ENCODE data around the gene ISG20.

ISG20 gene

DNA sequence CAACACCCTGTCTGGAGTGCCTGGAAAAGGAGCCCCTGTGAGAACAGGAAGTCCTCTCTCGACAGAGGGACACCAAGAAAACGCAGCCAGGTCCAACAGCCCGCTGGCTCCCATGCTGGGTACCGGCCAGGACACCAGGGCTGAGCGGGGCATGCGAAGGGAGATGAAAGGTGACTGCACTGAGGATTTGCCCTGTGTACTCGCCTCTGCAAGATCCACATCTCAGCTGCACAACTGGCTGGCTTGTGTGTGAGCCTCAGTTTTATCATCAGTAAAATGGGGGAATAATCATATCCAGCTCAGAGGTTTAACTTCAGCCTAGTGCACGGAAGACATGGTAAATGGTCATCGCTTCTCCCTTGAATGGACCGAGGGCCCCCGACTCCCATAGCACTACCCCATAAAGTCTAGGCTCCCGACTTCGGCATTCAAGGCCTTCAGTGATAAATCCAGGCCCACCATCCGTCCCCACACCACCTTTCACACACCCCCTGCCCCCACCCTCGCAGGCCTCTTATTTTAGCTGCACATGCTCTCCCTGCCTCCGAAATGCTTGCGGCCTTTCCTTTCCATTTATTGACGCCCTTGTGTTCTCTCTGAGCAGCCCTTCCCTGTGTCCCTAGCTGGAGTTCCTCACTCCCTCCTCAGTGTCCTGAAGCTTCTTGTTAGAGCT is 15.8 kb downstream of the ISG20 start:
- no peak for DNase-seq (ENCODE audit: low spot score)

DNA sequence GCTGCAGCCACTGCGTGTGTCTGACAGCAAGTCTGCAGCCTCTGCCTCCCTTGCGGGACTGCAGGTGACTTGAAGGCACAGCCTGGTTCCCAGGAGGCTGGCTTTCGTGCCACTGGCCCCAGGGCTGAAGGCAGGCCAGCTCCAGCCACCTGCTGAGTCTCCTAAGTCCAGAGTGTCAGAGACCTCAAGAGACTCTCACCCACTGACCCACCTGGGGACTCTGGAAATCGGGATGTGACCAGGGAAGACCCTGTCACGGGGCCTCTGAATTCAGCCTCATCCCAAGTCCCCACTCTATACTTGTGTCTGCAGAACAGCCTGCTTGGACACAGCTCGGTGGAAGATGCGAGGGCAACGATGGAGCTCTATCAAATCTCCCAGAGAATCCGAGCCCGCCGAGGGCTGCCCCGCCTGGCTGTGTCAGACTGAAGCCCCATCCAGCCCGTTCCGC is 16.3 kb downstream of the ISG20 start:
- no peak for DNase-seq (ENCODE audit: low spot score)

DNA sequence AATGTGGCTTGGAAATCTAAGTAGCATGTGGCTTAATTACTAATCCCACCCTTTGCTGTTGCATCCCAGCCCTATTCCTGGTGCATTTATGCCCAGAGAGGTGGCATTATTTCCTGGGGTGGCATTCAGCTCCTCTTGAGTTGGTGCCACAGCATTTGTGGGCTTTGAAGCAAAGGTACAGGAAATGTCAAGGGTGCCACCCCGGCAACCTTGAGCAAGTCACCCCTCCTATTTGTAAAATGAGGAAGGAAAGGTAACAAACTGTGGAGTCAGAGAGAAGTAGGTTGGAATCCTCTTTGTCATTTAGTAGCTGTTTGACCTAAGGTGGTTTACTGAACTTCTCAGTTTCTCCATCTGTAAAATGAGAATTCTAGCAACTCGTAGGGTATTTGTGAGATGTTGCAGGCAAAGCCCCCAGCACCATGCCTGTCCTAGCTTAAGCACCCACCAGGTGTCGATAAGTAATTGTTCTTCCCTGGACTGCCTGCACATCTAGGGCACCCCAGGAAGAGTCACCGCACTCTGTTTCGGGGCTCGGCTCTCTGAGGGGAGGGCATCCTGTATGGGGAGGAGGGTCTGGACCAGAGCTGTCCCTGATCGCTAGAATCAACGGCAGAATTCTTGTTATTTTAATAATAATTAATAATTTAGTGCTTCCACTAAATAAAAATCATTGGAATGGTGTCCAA is 17.1 kb downstream of the ISG20 start:
- no peak for DNase-seq (ENCODE audit: low spot score)

DNA sequence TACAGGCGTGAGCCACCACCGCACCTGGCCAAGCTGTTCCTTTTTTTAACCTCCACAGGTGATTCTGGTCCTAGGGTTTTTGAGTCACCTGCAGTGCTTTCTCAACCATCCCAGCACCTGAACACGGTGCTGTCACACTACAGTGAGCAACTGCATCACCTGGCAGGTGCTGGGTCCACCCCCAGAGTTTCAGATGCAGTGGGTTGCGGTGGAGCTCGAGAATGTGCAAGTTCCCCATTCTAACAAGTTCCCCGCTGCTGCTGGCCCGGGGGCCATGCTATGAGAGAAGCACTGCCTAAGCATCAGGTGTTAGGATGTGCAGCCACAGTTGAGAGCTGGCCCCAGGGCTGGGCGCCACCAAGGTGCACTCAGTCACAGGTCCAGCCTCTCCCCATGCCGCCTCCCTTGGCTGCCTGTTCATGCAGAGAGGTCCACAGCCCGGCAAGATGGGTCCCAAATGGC is 18.0 kb downstream of the ISG20 start:
- DNase-seq (ENCODE audit: low spot score): no peak

DNA sequence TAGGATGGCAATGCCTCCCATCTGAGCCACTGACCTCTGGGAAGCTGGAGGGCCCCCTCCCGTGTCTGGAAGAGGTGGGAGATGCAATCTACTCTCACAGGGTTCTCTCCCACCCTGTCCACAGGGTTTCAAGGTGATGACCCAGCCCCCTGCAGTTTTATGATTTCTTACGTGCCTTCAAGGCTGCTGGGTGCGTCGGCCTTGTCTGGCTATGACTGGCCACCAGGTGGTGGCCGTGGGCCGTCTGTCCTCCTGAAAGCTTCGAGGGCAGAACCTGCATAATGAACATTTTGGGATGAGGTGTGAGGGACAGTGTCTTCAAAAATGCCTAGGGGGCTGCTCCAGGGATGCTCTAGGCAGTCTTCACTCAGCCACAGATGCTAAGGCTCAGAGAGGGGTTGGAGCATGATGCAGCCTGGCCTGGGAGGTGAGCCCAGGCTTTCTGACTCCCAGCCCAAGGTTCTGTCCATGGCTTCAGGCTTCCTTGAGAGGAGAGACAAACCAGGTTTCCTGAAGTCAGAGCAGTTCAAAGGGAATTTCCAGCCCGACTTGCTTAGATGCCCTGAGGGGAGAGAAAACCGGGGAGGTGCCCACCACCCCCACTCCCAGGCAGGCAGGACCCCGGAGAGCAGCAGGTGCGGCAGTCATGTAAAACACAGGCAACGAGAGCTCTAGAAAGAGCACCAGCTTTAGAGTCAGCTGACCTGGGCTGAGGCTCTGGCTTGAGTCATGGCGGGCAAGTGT is 18.7 kb downstream of the ISG20 start:
- peak; percentile 67 for DNase-seq (ENCODE audit: low spot score)

DNA sequence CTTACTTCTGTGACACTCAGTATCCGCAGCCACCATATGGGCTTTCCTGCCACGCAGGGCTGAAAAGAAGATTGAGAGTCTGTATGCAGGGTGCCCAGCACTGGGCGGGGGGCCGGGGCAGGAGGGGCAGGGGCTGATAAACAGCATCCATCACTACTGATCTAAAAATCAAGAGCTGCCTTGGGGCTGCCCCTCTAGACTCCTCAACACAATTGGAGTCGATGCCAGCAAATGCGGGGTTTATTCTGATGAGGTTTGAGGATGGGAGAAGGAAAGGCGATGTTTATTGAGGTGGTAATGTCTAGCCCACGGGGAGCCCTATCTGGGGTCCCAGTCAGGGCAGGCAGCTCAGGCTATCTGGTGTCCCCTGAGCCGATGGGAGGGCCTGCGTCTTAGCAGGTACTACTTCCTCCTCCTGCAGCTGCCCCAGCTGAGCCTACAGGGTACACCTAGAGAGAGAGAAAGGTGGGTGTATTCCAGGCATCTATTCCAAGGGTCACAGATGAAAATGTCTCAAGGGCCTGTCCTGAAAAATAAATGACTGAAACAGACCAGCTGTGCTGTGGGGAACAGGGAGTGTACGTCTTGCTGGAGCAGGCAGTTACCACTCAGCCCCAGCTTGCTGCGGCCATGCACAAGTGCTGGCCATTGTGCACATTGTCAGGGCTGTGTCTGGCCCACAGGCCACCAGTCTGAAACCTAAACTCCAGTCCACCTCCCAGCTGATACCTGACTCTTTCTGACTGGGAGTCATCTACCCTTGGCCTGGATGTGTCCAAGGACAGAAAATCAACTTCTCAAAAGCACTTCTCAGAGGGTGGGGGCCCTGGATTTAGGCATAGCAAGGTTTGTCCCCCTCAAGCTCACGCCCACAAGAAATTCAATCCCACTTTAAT is 19.5 kb downstream of the ISG20 start:
- no peak for DNase-seq (ENCODE audit: low spot score)

DNA sequence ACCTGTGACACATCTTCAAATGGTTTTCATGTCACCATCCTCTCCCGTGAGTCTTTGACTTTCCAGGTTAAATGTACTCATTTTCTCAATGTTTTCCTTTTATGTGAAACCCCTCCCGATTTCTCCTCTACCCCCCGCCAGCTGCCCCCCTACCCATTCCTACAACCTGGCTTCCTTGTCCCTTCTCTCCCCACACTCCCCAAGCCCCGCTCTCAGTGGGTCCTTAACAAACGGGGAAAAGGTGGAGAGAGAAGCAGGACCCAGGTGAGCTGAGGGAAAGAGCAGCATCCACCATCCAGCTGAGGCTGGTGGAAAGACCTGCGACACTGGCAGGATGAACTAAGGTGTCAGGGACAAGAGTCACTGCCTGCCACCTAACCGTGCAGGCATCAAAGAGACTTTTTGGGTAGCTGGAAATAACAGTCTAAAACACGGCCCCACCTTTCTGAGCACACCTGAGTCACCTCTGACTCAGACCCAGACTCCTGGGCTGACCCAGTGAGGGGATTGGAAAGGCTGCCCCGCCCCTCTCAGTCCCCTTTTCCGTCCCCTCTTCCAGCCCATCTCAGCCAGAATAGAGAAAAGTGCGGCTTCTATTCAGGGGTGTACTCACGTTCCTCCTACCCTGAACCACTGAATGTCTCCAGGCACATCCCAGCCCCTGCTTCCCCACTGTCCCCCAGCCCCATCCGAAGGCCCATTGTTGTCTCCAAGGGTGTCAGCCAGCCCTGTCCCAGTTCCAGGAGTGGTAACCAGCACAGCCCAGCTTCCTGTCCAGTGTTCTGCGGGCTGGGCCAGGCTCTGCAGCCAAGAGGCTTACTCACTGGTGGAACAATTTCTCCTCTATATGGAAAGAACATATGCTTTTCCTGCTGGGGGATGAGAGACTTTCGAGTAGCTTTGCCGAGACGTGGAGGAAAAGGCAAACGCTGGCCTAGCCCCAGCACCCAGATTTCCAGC is 20.4 kb downstream of the ISG20 start:
- no peak for DNase-seq (ENCODE audit: low spot score)

DNA sequence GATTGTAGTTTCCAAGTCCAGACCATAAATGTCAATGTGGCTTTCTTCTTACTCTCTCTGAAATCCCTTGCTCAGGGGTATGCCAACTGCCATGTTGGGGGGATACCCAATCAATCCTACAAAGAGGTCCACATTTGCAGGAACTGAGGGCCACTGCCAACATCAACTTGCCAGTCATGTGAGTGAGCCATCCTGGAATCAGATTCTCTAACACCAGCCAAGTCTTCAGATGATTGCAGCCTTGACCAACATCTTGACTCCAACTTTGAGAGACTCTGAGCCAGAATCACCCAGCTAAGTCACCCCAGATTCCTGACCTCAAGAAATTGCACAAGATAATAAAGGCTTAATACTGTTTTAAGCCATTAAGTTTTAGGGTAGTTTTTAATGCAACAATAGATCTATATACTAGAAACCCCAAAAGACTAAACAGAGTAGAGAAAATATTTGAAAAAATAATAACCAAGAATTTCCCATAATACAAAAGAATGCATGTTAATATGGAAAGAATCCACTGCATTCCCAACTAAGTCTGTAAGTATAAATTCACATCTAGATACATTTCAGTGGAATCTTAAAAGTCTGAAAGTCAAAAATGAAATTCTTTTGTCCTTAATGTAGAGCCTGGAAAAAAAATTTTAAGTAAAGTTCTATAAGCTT is 22.4 kb downstream of the ISG20 start:
- DNase-seq (ENCODE audit: low spot score): no peak

DNA sequence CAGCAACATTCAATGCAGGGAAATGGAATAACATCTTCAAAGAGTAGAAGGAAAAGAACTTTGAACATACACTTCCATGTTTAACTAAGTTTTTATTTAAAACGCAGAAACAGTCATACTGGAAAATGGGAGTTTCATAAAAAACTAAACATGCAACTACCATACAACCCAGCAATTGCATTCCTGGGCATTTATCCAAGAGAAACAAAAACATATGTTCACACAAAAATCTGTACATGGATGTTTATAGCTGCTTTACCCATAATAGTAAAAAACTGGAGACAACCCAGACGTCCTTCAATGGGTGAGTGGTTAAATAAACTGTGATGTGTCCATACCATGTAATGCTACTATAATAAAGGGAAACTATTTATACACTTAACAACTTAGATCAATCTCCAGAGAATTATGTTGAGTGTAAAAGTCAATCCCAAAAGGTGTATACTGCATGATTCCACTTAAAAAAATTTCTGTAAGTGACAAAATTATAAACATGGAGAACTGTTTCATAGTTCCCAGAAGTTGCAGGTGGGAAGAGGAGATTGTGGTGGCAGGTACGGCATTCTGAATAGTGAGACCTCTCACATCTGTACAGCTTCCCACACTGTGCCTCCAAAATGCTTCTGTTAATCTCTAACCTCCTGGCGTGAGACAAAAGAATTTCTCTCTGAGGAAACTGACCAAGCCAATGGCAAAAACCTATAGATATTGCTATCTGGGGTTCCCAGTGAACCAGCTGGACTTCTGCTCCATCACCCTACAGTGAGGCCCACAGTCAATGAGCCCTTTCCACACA is 23.1 kb downstream of the ISG20 start:
- DNase-seq (ENCODE audit: low spot score): no peak

DNA sequence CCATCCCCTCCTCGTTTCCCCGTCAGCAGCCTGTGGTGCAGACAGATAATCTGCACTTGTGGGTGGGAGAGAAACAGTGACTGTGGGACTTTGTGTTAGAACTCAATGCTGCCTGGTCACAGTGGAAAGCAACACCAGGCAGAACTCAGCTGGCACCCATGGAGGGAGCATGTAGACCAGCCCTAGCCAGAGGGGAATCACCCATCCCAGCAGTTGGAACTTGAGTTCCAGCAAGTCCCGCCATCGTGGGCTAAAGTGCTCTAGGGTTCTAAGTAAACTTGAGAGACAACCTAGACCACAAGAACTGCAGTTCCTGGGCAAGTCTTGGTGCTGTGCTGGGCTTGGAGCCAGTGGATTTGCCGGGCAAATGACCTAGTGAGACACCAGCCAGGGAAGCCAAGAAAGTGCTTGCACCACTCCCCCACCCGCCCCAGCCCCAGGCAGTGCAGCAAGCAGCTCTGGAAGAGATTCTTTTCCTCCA is 24.4 kb downstream of the ISG20 start:
- no peak for DNase-seq (ENCODE audit: low spot score)

DNA sequence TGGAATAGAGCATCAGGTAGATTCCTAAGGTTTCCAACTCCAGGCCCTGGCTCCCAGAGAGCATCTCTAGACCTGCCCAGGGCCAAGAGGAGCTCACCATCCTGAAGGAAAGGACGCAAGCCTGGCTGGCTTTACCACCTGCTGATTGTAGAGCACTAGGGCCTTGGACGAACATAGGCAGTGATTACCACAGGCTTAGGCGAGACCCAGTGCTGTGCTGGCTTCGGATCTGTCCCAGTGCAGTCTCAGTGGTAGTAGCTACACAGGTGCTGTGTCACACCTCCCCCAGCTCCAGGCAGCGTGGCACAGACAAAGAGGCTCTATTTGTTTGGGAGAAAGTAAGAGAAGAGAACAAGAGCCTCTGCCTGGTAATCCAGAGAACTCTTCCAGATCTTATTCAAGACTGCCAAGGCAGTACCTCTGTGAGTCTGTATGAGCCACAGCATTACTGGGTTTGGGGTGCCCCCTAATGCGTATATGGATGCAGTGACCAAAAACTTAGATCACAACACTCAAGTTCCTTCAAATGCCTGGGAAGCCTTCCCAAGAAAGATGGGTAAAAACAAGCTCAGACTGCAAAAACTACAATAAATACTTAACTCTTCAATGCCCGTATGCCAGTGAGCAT is 25.4 kb downstream of the ISG20 start:
- peak; percentile 69 for DNase-seq (ENCODE audit: low spot score)

DNA sequence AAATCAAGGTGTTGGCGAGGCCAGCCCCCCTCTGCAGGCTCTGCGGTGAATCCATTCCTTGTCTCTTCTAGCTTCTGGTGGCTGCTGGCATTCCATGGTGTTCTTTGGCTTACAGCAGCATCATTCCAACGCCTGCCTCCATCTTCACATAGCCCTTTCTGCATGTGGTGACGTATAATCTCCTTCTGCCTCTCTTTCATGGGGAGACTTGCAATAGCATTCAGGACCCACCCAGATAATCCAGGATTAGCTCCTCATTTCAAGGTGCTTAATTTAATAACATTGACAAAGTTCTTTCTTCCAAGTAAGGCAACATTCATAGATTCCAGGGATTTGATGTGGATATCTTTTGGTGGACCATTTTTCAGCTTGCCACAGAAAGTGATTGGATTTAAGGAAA is 35.8 kb downstream of the ISG20 start:
- no peak for DNase-seq (ENCODE audit: low spot score)

DNA sequence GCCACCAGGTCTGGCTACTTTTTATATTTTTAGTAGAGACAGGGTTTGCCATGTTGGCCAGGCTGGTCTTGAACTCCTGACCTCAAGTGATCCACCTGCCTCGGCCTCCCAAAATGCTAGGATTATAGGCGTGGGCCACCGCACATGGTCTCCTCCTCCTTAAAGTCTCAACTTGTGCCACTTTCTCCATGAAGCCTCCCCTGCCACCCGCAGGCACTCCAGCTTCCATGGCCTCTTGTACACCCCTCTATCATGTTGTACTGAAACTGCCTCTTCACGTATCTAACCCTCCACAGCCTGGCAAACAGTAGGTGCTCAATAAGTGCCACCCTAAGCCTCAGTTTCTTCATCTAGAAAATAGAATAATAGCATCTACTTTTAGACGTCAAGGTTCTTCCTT is 39.9 kb downstream of the ISG20 start:
- DNase-seq (ENCODE audit: low spot score): no peak

DNA sequence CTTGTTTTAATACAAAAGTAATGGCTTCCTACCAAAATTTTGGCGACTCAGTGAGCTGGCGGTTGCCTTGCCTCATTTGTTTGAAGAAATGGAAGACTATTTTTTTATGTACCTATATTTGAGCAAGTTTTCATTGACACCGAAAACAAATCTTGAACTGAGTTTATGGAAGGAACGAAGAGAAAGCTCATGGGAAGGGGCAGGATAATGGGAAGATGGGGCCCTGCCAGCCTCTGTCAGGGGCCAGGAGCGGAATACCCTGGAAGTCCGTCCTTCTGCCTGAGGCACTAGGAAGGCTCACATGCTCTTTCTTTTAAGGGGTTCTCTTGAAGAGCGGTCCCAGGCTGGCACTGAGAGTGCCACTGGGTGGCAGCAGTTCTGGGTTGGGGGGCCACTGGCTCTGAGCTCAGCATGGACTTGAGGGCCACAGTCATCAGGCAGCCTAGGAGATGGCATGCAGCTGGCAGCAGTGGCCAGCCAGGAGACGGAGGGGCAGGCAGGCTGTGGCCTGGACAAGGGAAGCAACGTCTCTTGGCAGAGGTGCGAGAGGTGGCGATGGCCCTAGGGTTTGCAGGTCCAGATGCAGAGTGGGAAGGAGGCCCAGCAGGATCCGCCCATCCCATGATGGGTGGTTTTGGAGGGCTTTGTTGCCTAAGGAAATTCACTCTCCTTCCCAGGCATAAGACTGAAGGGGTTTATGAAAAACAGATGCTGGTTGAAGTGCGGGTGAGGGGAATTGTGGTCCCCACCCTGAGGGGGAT is 41.6 kb downstream of the ISG20 start:
- DNase-seq (ENCODE audit: low spot score): peak; percentile 25

DNA sequence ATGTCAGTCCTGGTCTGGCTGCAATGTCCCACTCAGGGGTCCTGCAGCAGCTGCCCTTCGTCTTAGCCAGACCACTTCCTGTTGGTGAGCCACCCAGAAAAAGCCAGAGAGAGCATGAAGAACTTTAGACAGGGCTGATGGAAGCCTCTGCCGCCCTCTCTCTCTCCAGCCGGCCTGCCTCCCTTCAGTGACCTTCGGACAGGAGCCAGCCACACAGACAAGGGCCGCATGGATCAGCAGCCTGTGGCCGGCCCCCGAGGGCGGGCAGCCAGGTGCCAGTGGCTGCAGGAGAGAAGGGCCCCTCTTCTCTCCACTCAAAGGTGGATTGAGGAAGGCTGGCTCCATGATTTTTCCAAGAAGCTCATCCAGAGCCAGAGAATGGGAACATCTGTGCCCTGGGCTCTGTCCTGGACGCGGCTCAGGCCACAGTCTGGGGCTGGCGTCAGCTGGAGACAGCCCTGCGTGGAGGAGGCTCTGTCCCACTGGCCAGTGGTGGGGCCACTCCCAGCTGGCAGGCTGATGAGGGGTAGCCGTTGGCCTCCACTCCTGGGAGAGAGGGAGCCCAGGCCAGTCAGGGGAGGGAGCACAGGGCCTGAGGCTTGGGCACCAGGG is 42.9 kb downstream of the ISG20 start:
- peak; percentile 77 for DNase-seq (ENCODE audit: low spot score)

DNA sequence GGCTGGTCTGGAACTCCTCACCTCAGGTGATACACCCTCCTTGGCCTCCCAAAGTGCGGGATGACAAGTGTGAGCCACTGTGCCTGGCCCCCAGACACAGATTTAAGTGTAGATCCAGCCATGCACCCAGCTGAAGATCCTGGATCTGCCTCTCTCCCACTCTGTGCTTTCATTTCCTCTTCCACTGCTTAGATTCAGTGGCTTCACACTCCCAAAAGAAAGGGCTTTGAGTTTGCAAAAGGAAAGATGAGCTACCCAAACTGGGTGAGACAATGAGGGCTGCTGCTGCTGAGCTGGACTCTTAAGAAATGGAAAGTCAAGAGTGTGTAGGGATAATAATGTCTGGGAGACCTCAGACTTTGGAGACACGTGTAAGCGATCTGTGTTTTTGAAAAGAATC is 45.5 kb downstream of the ISG20 start:
- no peak for DNase-seq (ENCODE audit: low spot score)

DNA sequence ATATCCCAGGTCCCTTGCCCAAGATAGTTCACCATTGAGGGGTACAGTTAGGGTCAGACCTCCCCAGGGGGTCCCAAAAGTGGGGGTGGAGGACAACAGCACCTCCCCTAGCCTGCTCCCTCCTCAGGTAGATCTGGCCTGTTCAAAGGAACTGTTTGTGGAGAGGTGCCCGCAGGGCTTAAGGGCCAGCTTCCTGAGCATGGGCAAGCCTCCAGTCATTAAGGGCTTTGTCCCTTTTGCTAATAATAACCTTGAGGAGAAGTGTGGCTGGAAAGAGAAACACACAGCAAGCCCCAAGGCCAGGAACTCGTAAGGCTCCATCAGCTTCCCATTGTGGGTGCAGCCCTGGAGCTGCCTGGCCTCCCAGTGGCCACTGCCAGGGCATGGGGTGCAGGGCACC is 47.4 kb downstream of the ISG20 start:
- DNase-seq (ENCODE audit: low spot score): no peak

All from Ammon's horn (tissue), 1 donor.